CD14-positive monocyte (primary cell): Measurements from ENCODE around the gene SLC2A4RG. TPM values are rescaled to one million over a fixed set of nuclear protein-coding genes. Genes with fewer than 3 reads are reported as not detected.

Source experiments
- DNase-seq, 3 donors: peaks; one replicate each; pipeline ENCODE4 v3.0.0-alpha.2; 2011 to 2022
- H2AFZ ChIP-seq: 2 replicates; pipeline ENCODE4 v1.6.0; 2012; ENCODE audit warnings: mild to moderate bottlenecking, low read depth, low read length, inconsistent platforms; ENCODE audit not compliant: insufficient read depth, poor library complexity, severe bottlenecking
- H3K27ac ChIP-seq, 2 donors: 1 replicate in 1 of 2; 2 replicates in 1 of 2; pipeline ENCODE4 v1.5.1; 2012 to 2013; ENCODE audit warnings: low read length in 2 of 2, control low read depth in 1 of 2, inconsistent platforms in 1 of 2, low read depth in 1 of 2, mild to moderate bottlenecking in 1 of 2
- H3K27me3 ChIP-seq, 2 donors: one replicate each; pipeline versions ENCODE4 v1.6.0 to v1.6.1; 2011 to 2013; ENCODE audit warnings: low read length in 2 of 2; ENCODE audit not compliant: control insufficient read depth in 2 of 2, insufficient read depth in 2 of 2
- H3K36me3 ChIP-seq, 2 donors: replicated peaks in 1 of 2; 1 replicate in 1 of 2; 2 replicates in 1 of 2; pipeline versions ENCODE4 v1.5.1 to v1.6.1; 2012 to 2013; ENCODE audit warnings: low read length in 2 of 2, control low read depth in 1 of 2, inconsistent platforms in 1 of 2, mild to moderate bottlenecking in 1 of 2; ENCODE audit not compliant: insufficient read depth in 2 of 2, control insufficient read depth in 1 of 2
- H3K4me1 ChIP-seq, 2 donors: 1 replicate in 1 of 2; 2 replicates in 1 of 2; pipeline versions ENCODE4 v1.5.1 to v1.6.1; 2012 to 2013; ENCODE audit warnings: low read length in 2 of 2, control low read depth in 1 of 2, inconsistent platforms in 1 of 2, mild to moderate bottlenecking in 1 of 2, moderate library complexity in 1 of 2; ENCODE audit not compliant: insufficient read depth in 2 of 2, control insufficient read depth in 1 of 2
- H3K4me2 ChIP-seq: replicated peaks from 2 replicates; pipeline ENCODE3; 2012; ENCODE audit warnings: low read length, moderate library complexity, mild to moderate bottlenecking; ENCODE audit not compliant: poor library complexity, severe bottlenecking; ENCODE audit errors: extremely low read depth
- H3K4me3 ChIP-seq, 3 experiments: fragments of 200-600 bp in 1 of 3; sonication (generic) in 1 of 3; replicated peaks in 1 of 3; 1 replicate in 2 of 3; 2 replicates in 1 of 3; pipeline ENCODE4 v1.5.1; 2011 to 2013; ENCODE audit warnings: low read length in 3 of 3, mild to moderate bottlenecking in 3 of 3, control low read depth in 2 of 3, low read depth in 2 of 3, inconsistent platforms in 1 of 3, moderate library complexity in 1 of 3
- H3K79me2 ChIP-seq: 2 replicates; pipeline ENCODE4 v1.6.0; 2012; ENCODE audit warnings: mild to moderate bottlenecking, control low read depth, inconsistent platforms, low read length, moderate library complexity; ENCODE audit not compliant: insufficient read depth
- H3K9ac ChIP-seq: 2 replicates; pipeline ENCODE4 v1.6.0; 2017; ENCODE audit warnings: low read length, mild to moderate bottlenecking; ENCODE audit not compliant: insufficient read depth, poor library complexity, severe bottlenecking
- H3K9me3 ChIP-seq, 2 donors: replicated peaks in 1 of 2; 1 replicate in 1 of 2; 2 replicates in 1 of 2; pipeline versions ENCODE4 v1.5.1 to v1.6.1; 2012 to 2013; ENCODE audit warnings: low read length in 2 of 2, control low read depth in 1 of 2; ENCODE audit not compliant: control insufficient read depth in 1 of 2, insufficient read depth in 1 of 2
- H4K20me1 ChIP-seq: 2 replicates; pipeline ENCODE4 v1.6.0; 2012; ENCODE audit warnings: mild to moderate bottlenecking, low read length, control low read depth, moderate library complexity; ENCODE audit not compliant: insufficient read depth
- H3K27ac Mint-ChIP-seq, 7 donors: one replicate each; pipeline ENCODE4 v1.8.0; 2020; ENCODE audit warnings: mild to moderate bottlenecking in 7 of 7, mixed read lengths in 7 of 7, moderate library complexity in 6 of 7, inconsistent platforms in 2 of 7
- H3K27me3 Mint-ChIP-seq, 3 donors: one replicate each; pipeline ENCODE4 v1.8.0; 2021 to 2022; ENCODE audit warnings: low read depth in 3 of 3, mild to moderate bottlenecking in 3 of 3, mixed read lengths in 3 of 3, moderate library complexity in 3 of 3, inconsistent platforms in 1 of 3
- H3K36me3 Mint-ChIP-seq, 2 donors: one replicate each; pipeline ENCODE4 v1.8.0; 2020; ENCODE audit warnings: mixed read lengths in 2 of 2, inconsistent platforms in 1 of 2, mild to moderate bottlenecking in 1 of 2
- H3K4me1 Mint-ChIP-seq: one replicate; pipeline ENCODE4 v1.8.0; 2020; ENCODE audit warnings: mild to moderate bottlenecking, mixed read lengths
- H3K4me3 Mint-ChIP-seq, 2 donors: one replicate each; pipeline ENCODE4 v1.8.0; 2020; ENCODE audit warnings: mild to moderate bottlenecking in 2 of 2, mixed read lengths in 2 of 2, moderate library complexity in 1 of 2
- H3K9me3 Mint-ChIP-seq, 7 donors: one replicate each; pipeline ENCODE4 v1.8.0; 2020 to 2022; ENCODE audit warnings: mixed read lengths in 7 of 7, mild to moderate bottlenecking in 6 of 7, moderate library complexity in 6 of 7, inconsistent platforms in 2 of 7
- WGBS: methylation state at CpG from one replicate; pipeline ENCODE4 v1.1.5; 2013; ENCODE audit warnings: missing lambda C conversion rate; ENCODE audit not compliant: insufficient coverage; 5-methylcytosine and 5-hydroxymethylcytosine counted together
- intact Hi-C, 2 donors: fragments of 100-400 bp; cut with micrococcal nuclease; formaldehyde crosslinking; loops; one replicate each; pipeline versions ENCODE4 v1.15.0 to v1.15.1; 2023
- polyA plus RNA-seq, 3 donors: library from polyadenylated mRNA; depleted of rRNA in 1 of 3; unstranded in 2 of 3; stranded (reverse) in 1 of 3; fragments of 300-500 nt in 2 of 3; fragments of >200 nt in 1 of 3; fragmentation: Illumina TruSeq in 2 of 3; gene quantifications; 1 replicate in 2 of 3; 2 replicates in 1 of 3; pipeline ENCODE4 v1.2.3, GENCODE V29; 2012 to 2021
- TF ChIP-seq, protein P1 (sequence below): fragments of 200-600 bp; IDR thresholded peaks from one replicate; pipeline ENCODE4 v1.8.0; 2022; ENCODE audit warnings: antibody characterized with exemption, mild to moderate bottlenecking

The SLC2A4RG gene
- polyA plus RNA-seq, 3 donors, result 0.46 to 21.0 (median 1.5) TPM

DNA sequence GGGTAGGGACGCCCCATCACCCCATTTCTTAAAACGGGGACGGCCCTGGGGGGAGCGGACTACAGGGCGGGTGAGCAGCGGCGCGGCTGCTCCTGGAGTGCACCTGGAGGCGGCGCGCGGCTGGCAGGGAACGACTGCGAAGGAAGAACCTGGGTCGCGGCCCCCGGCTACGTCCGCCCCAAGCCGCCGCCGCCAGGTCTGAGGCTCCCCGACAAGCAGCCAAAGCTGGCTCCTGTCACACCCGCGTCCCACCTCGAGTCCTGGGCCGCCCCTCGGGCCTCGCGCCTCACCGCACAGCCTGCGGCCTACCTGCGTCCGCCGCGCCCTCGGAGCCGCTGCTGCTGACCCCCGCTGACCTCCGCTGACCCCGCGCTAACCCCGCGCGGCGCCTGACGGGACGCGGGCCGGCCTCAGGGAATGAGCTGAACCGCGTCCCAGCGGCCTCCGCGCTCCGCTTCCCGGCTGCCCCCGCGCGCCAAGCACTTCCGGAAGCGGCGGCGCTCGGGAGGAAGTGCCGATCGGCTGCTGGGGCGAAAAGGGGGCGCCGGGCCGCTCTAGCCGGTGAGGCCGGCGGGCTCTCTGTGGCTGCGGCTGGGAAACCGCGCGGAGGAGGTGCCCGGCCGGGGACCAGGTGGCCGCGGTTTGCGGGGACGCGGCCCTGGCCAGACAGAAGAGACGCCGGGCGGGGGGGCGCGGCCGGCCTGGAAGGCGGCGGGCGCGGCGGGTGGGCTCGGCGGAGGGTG lies 31.8 kb upstream of the SLC2A4RG start, which contains the start of the genes ARFRP1 and ZGPAT:
TSS of gene ARFRP1 (minus strand) at position 419 of the 743 bp plus-strand sequence. CDS start 885 bp downstream, outside the sequence.
TSS of gene ZGPAT (plus strand) at position 482 of the 743 bp plus-strand sequence. CDS start 542 bp downstream, outside the sequence.
- Histone ChIP-seq H3K9me3 (no peaks in the 10 kb centered on the region), H3K27ac (peak within 1 kb of the TSS; percentile 41 to 81), H3K4me1 (peaks cover 23 to 30% of the 10 kb centered on the region in 2 donors), H3K9ac (peak within 1 kb of the TSS; percentile 85), H3K27me3 (no peaks in the 10 kb centered on the region), H4K20me1 (peaks cover 60% of the 10 kb centered on the region), H2AFZ (peak within 1 kb of the TSS; percentile 82), H3K4me2 (peak within 1 kb of the TSS; percentile 97), H3K4me3 (peak within 1 kb of the TSS; percentile 35 to 86 (median 71)), H3K79me2 (peaks cover 72% of the 10 kb centered on the region), H3K36me3 (peaks cover 51 to 56% of the 10 kb centered on the region in 2 donors)
- DNase-seq, result peak; percentile 83 to 87 (median 86)
- intact Hi-C loops, result loop anchor here (2.0 to 5.0 kb wide), 5 partner anchors 21 to 250 kb away; partner anchors contain the start of genes RTEL1 (in 2 of the 2) and UCKL1 (in 1 of the 2)
- peaks cover 0 to 6% (median 0%) of the 10 kb centered on the region in 7 donors for H3K9me3 Mint-ChIP-seq
- WGBS, result under 1% methylated on average over 98 of the region's 98 CpGs
- peak within 1 kb of the TSS; percentile 71 to 89 (median 82) for H3K27ac Mint-ChIP-seq
- H3K36me3 Mint-ChIP-seq, result peaks cover 49 to 68% of the 10 kb centered on the region in 2 donors
- H3K4me1 Mint-ChIP-seq, result peaks cover 34% of the 10 kb centered on the region
- peak within 1 kb of the TSS; percentile 82 to 88 for H3K4me3 Mint-ChIP-seq
- H3K27me3 Mint-ChIP-seq, result peaks cover 0 to 3% (median 0%) of the 10 kb centered on the region in 3 donors
- TF ChIP-seq, protein P1, sequence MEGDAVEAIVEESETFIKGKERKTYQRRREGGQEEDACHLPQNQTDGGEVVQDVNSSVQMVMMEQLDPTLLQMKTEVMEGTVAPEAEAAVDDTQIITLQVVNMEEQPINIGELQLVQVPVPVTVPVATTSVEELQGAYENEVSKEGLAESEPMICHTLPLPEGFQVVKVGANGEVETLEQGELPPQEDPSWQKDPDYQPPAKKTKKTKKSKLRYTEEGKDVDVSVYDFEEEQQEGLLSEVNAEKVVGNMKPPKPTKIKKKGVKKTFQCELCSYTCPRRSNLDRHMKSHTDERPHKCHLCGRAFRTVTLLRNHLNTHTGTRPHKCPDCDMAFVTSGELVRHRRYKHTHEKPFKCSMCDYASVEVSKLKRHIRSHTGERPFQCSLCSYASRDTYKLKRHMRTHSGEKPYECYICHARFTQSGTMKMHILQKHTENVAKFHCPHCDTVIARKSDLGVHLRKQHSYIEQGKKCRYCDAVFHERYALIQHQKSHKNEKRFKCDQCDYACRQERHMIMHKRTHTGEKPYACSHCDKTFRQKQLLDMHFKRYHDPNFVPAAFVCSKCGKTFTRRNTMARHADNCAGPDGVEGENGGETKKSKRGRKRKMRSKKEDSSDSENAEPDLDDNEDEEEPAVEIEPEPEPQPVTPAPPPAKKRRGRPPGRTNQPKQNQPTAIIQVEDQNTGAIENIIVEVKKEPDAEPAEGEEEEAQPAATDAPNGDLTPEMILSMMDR, result no peak
